ENCODE data around the gene ZDHHC21.
A peak's percentile ranks its signal among the peaks of the same experiment; 100 is the strongest.

The ZDHHC21 gene, protein sequence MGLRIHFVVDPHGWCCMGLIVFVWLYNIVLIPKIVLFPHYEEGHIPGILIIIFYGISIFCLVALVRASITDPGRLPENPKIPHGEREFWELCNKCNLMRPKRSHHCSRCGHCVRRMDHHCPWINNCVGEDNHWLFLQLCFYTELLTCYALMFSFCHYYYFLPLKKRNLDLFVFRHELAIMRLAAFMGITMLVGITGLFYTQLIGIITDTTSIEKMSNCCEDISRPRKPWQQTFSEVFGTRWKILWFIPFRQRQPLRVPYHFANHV

DNA sequence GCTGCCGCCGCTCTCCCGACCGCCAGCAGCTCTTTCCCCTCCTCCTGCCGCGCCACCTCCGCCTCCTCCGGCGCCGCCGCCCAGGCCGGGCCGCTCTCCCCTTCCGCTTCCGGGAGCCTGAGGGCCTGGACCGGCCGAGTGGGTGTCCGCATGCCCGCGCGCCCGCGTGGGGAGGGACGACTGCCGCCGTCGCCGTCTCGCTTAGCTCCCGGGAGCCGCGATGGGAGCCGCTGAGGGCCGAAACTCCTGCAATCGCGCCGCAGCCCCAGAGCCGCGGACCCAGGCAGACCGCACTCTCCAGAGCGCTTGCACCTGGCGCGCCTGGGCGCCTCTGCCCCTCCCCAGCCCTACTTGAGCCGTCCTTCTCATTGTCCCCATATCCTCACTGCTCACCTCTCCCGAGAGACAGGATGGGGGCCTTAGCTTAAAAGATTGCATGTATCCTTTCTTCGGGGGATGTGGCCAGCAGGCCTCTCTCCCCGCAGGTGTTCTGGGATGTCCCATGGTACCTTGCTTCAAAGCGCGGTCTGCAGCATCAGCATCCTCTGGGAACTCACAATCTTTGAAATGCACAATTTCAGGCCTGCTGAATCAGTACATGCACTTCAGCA lies at the start of gene ZDHHC21:
ZDHHC21 (minus strand) TSS at position 182 of the 611 bp plus-strand sequence. CDS start 19,092 bp downstream, outside the sequence.
- DNase-seq (ENCODE audit: low spot score), result peak; percentile 47

DNA sequence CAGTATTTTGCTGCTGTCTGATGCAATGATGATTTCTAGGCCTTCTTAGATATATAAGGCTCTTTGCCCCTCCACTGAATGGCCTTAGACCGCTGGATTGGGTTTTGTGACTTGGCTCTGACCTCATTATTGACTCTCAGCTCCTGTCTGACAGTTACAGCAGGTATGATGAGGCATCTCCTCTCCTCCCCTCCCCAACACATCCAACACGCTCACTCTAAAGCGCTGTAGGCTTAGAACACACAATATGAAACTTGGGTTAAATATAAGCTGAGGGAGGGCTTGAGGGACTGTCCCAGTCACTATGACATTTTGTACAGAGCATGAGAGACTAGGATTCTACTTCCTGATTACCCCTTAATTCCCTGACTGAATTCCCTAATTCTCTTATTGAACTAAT lies 48.1 kb upstream of the ZDHHC21 start:
- no peak for DNase-seq (ENCODE audit: low spot score)

DNA sequence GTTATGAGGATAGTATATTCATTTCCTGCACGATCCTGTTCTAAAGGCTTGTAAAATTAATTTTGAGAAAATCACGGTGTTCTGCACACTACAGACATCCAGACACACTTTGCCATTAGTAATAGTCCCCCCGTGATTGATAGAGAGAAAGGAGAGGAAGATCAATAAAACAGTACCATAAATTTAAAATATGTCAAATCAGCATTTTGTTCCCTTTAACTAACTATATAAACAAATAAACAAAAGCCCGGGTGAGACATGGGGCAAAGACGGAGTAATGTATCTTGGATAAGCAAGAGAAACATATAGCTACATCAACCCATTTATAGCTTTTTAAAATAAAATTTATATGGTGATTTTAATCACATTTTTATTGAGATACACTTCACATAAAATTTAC lies 39.9 kb upstream of the ZDHHC21 start:
- no peak for DNase-seq (ENCODE audit: low spot score)

DNA sequence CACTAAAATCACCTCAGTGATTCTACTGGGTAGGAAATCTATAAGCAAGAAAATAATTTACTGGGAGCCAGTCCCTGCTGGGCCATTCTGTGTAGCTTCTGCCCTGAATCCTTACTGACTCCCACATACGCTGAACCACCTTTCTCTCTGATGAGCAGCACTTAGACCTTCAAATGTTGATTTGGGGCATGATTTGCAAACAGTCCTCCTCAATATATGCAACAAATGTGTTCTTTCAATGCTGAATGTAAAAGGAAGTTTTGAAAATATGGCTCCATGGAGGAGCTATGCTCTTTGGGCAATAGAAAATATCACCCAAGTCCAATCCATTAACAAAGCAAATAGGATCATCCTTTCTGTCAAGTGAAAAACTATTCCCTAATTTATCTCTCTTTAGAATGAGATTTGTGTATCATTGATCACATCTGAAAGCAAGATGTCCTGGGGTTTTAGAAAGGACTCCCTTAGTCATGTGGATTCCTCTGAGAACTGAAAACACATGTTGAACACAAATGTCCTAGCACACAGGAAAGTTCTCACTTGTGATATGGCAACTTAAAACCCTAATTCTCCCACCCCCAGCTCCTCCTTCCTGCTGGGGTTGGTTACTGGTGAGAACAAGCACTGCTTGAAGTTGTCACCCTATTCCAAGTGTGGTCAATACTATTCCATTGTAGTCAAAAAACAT lies 38.2 kb upstream of the ZDHHC21 start:
- no peak for DNase-seq (ENCODE audit: low spot score)

DNA sequence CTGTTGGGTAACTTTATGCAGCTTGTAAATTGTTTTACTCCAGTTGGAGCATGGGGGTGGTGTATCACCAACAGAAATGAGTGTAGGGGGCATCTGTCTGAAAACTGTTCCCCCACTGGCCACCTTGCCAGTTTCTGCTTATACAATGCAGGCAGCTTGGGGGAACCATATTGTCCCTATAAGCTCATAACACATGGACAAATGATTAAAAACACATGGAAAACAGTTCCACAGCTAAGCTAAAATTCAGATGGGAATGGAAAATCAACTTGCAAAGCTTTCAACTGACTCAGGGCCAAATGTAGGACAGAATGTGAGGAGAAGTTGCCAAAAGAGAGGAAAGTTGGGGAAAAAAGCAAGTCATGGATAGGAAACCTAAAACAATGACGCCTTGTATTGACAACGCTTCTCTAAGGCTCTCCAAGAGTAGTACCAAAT lies 37.2 kb upstream of the ZDHHC21 start:
- no peak for DNase-seq (ENCODE audit: low spot score)

DNA sequence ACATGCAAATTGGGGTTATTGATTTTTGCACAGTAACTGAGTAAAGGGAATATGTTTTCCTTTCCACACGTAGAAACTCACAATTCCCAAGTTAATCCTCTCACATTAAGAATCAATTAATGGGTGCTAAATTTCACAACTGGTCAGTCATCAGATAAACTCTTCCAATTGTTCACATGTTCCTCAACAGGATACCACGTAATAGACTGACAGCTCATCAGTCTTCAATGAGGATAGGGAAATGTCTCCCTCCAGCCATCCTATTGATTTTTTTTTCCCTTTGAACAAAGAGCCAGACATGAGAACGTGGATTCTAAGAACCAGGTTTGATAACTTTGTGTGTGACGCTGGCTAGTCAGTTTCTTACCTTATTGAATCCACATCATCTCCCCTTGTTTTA lies 30.1 kb upstream of the ZDHHC21 start:
- DNase-seq (ENCODE audit: low spot score), result peak; percentile 1

DNA sequence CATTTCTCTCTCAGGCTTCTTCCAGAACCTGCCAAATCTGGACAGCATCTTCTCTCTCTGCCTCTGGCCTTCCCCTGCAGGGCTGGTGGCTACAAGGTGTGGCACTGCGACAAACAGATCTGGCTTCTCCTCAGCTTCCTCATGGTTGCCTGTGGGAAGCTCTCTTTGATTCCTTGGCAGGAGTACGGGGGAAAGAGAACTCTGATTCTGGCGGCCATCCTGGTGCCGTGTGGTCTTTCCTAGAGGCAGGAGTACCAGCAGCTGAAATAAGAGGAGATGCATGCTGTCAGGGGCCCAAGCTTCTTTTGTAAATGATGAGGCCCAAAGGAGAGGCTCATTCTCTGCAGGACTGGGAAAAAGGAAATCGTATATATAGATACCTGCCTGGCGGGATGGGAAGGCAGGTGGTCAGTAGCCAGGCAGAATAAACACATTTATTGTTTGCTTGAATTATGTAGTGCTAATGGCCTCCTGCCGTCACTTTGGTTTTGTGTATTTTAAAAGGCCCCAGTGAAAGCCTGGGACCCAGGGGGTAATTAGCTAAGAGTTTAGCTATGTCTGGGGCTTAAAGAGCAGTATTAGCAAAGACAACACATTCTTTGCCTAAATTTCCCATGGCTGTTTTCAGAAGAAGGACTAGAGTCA lies 29.3 kb upstream of the ZDHHC21 start, which contains the start of gene CER1:
CER1 (minus strand) TSS at position 343 of the 645 bp plus-strand sequence; CDS start at position 282, 61 bp downstream.
- no peak for DNase-seq (ENCODE audit: low spot score)

DNA sequence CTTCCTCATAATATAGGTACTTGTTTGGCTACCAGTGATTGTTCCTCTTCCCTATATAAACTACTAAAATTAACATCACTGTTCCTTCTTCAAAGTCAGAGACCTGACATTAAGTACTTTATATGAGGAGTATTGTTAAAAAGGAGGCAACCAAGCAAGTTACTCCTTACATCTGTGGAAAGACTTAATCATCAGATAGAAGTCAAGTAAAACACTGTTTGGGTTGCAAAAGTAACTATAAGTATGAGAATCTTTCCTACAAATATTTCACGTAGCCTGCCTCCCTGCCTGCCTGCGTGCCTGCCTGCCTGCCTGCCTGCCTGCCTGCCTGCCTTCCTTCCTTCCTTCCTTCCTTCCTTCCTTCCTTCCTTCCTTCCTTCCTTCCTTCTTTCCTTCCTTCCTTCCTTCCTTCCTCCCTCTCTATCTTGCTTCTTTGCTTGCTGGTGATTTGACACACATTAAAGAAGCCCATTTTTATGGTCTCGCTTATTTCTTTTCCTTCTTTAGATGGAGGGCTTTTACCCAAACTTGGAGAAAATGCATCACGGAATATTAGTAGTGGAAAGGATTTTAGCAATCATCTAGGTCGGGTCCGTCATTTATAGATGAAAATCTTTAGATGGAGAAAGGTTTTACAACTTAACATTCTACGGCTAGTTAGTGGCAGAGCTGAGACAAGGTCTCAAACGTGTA lies 26.1 kb upstream of the ZDHHC21 start:
- no peak for DNase-seq (ENCODE audit: low spot score)

DNA sequence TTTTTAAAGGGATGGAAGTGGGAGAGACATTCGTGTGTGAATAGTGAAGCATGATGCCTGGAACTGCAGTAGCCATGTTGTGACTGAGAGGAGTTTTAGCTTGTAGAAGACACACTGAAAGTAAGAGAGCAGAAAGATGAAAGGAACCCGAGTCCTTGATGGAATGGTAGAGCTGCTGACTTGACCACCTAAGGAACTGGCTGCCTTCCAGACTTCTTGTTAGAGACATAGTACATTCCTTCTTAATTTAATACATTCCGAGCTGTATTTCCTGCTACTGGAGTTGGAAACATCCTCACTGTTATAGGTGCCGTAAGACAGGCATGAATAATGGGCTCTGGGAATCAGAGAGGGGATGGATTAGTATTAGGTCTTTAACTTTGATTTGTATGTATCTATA lies 21.9 kb upstream of the ZDHHC21 start:
- DNase-seq (ENCODE audit: low spot score), result no peak

DNA sequence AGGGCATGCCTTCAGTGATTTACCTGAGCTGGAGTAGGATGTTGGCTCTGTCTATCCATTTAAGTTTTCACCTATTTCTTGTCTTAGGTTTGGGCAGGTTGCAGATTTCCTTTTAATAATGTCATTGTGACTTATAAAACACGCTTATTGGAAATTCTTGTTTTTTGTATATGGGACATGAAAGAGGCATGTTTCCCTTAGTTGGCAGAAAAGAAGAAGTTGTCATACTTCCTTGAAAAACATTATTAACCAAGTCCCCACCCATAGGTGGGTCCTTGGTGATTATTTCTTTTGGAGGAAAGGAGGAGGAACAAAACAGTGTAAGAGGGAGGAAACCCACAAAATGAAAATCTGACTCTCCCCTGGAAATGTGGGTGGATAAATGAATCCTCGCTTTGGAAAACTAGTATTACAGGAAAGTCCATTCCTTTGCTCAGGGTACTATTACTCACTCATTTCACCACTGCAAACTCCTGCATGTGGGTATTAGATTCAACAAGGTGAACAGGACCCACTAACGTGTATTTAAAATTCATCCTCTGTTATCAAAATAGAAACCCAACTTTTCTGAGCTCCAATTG lies 20.0 kb upstream of the ZDHHC21 start:
- DNase-seq (ENCODE audit: low spot score), result no peak

DNA sequence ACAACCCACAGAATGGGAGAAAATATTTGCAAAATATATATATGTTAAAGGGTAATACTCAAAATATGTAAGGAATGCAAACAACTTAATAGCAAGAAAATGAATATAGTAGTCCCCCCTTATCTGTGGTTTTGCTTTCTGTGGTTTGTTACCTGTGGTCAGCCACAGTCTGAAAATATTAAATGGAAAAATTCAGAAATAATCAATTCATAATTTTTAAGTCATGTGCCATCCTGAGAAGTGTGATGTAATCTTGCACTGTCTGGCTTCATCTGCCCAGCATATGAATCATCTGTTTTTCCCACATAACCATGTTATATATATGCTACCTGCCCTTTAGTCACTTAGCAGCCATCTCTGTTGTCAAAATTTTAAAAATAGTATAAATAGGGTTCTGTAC lies 17.6 kb upstream of the ZDHHC21 start:
- no peak for DNase-seq (ENCODE audit: low spot score)

DNA sequence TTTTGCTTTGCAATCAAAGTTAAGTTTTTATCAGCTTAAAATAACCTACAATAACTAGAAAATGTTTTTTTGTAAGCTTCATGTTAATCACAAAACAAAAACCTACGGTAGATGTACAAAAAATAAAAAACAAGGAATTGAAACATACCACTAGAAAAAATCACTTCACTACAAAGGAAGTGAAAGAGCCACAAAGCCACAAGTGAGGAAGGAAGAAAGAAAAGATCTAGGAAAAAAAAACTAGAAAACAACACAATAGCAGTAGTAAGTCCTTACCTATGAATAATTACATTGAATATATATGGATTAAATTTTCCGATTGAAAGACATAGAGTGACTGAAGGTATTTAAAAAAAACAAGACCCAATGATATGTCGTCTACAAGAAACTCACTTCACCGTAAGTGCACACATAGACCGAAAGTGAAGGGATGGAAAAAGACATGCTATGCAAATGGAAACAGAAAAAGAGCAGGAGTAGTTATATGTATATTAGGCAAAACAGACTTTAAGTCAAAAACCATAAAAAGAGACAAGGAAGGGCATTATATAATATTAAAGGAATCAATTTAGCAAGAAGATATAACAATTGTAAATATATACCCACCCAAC lies 13.4 kb upstream of the ZDHHC21 start:
- DNase-seq (ENCODE audit: low spot score), result no peak

DNA sequence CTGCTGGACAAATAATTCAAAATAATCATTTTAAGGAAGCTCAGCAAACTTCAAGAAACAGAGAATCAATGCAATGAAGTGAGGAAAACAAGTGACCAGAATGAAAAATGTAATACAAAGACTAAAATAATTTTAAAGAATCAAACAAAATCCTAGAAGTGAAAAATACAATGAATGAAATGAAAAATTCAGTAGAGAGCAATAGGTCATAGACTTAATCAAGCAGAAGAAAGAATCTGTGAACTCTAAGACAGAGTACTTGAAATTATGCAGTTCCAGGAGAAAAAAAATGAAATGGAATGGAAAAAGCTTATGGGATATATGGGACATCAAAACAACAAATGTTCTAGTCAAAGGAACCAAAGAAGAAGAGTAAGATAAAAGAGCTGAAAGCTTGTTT lies 11.8 kb upstream of the ZDHHC21 start:
- DNase-seq (ENCODE audit: low spot score), result no peak

DNA sequence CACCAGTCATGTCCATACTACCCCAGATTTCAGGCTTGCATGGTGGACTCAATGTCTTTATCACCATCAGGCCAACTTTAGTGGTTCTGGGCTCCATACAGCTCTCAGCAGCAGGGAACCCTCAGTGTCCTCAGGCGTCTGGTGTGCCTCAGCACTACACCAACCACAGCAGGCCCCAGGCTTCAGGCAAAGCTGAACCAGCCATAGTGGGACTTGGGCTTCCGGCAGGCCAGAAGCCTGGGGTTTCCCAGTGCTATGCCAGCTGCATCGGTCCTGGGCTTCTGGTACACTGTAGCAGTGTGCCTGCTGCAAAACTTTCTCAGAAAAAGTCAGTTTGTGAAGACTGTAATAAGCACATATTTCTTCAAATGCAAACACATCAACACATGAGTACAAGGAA lies 11.0 kb upstream of the ZDHHC21 start:
- no peak for DNase-seq (ENCODE audit: low spot score)

DNA sequence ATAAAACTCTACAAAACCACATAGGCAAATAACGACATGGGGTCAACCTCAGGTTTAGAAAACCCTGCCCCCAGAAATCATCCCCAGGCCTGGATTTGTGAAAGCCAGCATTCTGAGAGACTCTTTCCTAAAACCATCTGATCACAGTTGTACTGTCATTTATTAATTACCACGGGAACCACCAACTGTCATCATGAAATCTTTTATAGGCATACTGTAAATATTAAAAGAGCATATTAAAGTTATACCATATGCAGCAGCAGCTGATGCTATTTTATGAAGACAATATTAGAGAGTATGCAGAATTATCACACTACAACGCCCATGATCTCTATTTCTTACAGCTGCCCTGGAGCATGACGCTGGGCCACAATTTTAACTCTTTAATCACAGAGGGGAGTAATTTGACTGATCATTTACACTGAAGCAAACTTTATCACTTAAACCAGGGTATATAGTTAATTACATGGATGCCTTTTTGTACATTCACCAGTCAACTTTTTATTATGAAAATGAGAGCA lies 9.0 kb upstream of the ZDHHC21 start:
- no peak for DNase-seq (ENCODE audit: low spot score)

DNA sequence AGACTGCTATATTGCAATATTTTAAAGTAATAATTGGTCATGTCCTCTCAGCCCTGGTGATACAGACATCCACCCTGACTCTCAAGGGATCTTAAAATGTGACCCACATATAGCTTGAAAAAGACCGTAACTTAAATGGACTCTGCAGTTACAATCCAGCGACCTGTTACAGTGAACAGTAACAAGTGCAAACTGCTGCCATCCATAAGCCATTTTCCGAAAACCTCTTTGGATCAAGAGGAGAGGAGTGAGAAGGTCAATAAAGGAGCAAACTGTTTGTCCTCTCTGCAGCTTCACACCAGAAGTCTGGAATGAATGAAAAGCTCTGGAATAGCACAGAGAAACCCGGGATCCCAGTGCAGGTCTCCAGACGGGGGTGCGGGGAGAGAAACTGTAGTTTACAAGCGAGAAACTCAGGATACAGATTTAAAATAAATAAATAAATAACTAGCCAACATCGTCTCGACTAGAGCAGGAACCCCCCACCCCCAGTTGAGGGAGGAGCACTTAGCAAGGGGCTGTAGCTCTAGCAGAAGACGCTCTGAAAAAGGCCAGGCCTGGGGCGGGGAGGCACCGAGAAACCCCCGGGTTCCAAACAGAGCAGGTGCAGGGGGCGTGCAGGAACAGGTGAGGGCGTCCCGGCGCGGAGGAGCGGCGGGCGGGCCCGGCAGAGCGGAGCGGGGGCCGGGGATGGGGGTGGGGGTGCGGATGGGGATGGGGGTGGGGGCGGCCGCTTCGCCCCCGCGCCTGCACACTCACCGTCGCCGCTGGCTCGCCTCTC lies 572 bp downstream of the ZDHHC21 start:
- DNase-seq (ENCODE audit: low spot score), result peak; percentile 24

DNA sequence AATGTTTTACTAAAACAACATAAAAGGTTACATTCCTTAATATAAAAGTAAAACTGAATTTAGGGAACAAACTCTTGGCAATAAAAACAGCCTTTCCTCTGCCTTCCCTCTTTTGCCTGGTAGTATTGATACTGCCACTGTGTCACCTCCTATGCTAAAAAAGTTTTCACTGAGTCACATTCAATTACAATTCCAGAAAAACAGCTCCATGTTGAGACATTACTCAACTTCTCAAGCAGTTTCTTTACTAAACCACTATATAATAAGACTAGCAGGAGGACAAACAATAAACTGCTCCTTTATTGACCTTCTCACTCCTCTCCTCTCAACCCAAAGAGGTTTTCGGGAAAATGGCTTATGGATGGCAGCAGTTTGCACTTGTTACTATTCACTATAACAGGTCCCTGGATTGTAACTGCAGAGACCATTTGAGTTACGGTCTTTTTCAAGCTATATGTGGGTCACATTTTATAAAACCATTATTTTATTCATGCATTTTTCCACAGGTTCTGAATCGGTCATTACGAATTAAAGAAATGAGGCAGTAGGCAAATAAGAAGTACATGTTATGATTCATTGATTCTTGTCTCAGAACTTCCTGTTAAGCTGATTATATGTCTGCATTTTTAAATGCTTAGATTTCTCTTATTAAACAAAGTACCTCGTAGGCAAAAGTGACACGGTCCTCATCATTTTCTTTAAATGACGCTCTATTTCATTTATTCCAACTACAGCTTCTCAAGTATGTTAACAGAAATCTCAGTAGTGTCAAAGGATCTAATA lies 2.1 kb downstream of the ZDHHC21 start:
- peak; percentile 34 for DNase-seq (ENCODE audit: low spot score)

DNA sequence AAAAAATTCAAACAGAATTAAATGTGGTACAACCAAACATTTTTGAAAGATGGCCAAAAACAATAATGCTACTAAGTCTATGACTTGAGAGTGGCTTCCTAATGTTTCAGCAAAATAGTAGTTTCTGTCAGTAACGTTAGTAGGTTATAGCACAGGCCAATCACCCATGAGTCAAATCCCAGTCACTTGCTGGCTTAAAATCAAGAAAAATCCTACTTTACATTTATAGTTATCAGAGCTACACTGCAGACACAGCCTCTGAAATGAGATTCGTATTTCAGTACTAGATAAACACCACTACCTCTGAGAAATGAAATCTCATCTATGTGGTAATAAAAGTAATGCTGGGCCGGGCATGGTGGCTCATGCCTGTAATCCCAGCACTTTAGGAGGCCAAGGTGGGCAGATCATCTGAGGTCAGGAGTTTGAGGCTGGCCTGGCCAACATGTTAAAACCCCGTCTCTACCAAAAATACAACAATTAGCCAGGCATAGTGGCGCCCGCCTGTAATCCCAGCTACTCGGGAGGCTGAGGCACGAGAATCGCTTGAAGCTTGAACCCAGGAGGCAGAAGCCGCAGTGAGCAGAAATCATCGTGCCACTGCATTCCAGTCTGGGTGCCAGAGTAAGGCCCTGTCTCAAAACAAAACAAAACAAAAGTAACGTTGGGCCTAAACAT lies 6.1 kb downstream of the ZDHHC21 start:
- peak; percentile 26 for DNase-seq (ENCODE audit: low spot score)

DNA sequence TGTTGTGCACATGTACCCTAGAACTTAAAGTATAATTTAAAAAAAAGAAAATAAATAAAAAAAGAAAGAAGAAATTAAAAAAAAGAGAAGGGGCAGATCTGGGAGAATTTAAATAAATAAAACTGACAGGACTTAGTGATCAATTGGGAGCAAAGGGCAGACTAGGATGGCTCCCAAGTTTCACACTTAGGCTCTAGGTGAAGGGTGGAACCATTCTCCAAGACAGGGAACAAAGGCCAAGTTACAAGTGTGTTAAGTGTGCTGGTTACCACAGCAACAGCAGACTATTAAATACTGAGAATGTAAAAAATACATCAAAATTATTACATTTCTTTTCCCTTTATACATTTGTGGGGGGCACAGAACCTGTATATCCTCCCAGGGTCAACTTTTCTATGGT lies 7.1 kb downstream of the ZDHHC21 start:
- DNase-seq (ENCODE audit: low spot score), result no peak
